IMR-90 (cell line): Measurements from ENCODE around the gene AUH.

ENCODE experiments used
- BHLHE40 ChIP-seq: fragments of 150-350 bp; IDR thresholded peaks from 2 replicates; pipeline ENCODE4 v1.6.1; 2016; ENCODE audit warnings: mild to moderate bottlenecking, low read depth, low read length
- CEBPB ChIP-seq: IDR thresholded peaks from 2 replicates; pipeline ENCODE4 v1.6.1; 2012; ENCODE audit warnings: low read depth, low read length, improper control_type of control experiment
- CTCF ChIP-seq: conservative IDR thresholded peaks from 2 replicates; pipeline ENCODE4 v1.5.1; 2012; ENCODE audit warnings: mild to moderate bottlenecking, low read depth, low read length, improper control_type of control experiment
- FOS ChIP-seq: fragments of 150-350 bp; IDR thresholded peaks from 2 replicates; pipeline ENCODE4 v1.6.1; 2016; ENCODE audit warnings: low read depth, low read length
- MAFK ChIP-seq: IDR thresholded peaks from 2 replicates; pipeline ENCODE4 v1.6.1; 2012; ENCODE audit warnings: low read depth, low read length, improper control_type of control experiment
- MAZ ChIP-seq: IDR thresholded peaks from 2 replicates; pipeline ENCODE4 v1.6.1; 2012; ENCODE audit warnings: low read depth, mild to moderate bottlenecking, low read length, improper control_type of control experiment, moderate library complexity, borderline replicate concordance
- MXI1 ChIP-seq: IDR thresholded peaks from 2 replicates; pipeline ENCODE4 v1.6.1; 2012; ENCODE audit warnings: low read depth, mild to moderate bottlenecking, low read length, moderate library complexity, borderline replicate concordance
- POLR2A ChIP-seq: IDR thresholded peaks from 2 replicates; pipeline ENCODE4 v1.6.1; 2012; ENCODE audit warnings: mild to moderate bottlenecking, low read depth, low read length
- RAD21 ChIP-seq: IDR thresholded peaks from 2 replicates; pipeline ENCODE4 v1.6.1; 2012; ENCODE audit warnings: low read length, improper control_type of control experiment
- RCOR1 ChIP-seq: IDR thresholded peaks from 2 replicates; pipeline ENCODE4 v1.6.1; 2012; ENCODE audit warnings: mild to moderate bottlenecking, low read length, improper control_type of control experiment; ENCODE audit not compliant: insufficient replicate concordance
- RFX5 ChIP-seq: IDR thresholded peaks from 2 replicates; pipeline ENCODE4 v1.8.0; 2012; ENCODE audit warnings: low read depth, mild to moderate bottlenecking, low read length, moderate library complexity
- SMC3 ChIP-seq: fragments of 150-350 bp; IDR thresholded peaks from 2 replicates; pipeline ENCODE4 v1.6.1; 2016; ENCODE audit warnings: low read depth, mild to moderate bottlenecking, antibody characterized with exemption, low read length, moderate library complexity
- TF ChIP-seq, protein P1 (sequence below): fragments of 150-350 bp; IDR thresholded peaks from 2 replicates; pipeline ENCODE4 v1.6.1; 2017; ENCODE audit warnings: mild to moderate bottlenecking, antibody characterized with exemption, low read length, low read depth

DNA sequence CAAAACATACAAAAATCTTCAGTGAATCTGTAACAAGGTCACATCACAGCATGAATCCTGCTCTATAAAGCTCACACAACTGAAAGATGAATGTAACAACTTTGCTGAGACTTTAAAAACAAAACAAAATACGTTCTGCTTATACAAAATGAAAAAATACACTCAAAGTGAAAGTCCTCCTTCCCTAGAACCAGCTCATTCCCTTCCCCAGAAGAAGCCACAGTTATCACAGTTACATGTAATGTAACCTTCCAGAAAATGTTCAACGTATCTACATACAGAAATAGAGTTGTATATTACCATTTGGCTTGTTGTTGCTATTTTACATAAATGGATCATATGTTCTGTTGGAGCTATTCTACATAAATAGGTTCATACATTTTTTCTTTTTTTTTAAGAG is 2.6 kb downstream of the AUH start:
- TF ChIP-seq RFX5, result no peak
- no peak for TF ChIP-seq MAFK
- no peak for TF ChIP-seq CTCF
- TF ChIP-seq RCOR1, result no peak
- TF ChIP-seq, protein P1, sequence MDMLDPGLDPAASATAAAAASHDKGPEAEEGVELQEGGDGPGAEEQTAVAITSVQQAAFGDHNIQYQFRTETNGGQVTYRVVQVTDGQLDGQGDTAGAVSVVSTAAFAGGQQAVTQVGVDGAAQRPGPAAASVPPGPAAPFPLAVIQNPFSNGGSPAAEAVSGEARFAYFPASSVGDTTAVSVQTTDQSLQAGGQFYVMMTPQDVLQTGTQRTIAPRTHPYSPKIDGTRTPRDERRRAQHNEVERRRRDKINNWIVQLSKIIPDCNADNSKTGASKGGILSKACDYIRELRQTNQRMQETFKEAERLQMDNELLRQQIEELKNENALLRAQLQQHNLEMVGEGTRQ, result no peak
- no peak for TF ChIP-seq POLR2A
- TF ChIP-seq MAZ, result no peak
- no peak for TF ChIP-seq SMC3
- no peak for TF ChIP-seq FOS
- no peak for TF ChIP-seq RAD21
- no peak for TF ChIP-seq BHLHE40
- TF ChIP-seq MXI1, result no peak
- no peak for TF ChIP-seq CEBPB
